Activated CD4-positive, CD25-positive, alpha-beta regulatory T cell treated with anti-CD3 and anti-CD28 coated beads, Interleukin-2, amount 50 U/mL, for 24 hours (primary cell): ENCODE measurements around the gene NOS1AP.
"Not testable (repeated sequence)": the region's sequence is repeated elsewhere in the genome, so short reads cannot be mapped to it uniquely, and the experiment has no call there.

Experiments
- ATAC-seq, 2 donors: fragments of 150-1000 bp; cut with Tn5 transposase; one replicate each; pipeline ENCODE4 v1.10.0; 2021; ENCODE audit warnings: mild to moderate bottlenecking in 1 of 2, moderate library complexity in 1 of 2

The NOS1AP gene

GRCh38 chr1:162172311-162173102, 103.0 kb downstream of the NOS1AP start:
- ATAC-seq: no peak

- not testable (repeated sequence) for ATAC-seq
Measured at GRCh38 chr1:162173607-162174006, 104.1 kb downstream of the NOS1AP start.

GRCh38 chr1:162174027-162174426, 104.5 kb downstream of the NOS1AP start:
- ATAC-seq: not testable (repeated sequence)

GRCh38 chr1:162175379-162176081, 106.0 kb downstream of the NOS1AP start:
- ATAC-seq: no peak

- ATAC-seq: no peak
Measured at GRCh38 chr1:162177126-162177525, 107.6 kb downstream of the NOS1AP start.

GRCh38 chr1:162178432-162178831, 108.9 kb downstream of the NOS1AP start:
- no peak for ATAC-seq

- ATAC-seq: no peak
Measured at GRCh38 chr1:162179121-162179520, 109.6 kb downstream of the NOS1AP start.

GRCh38 chr1:162180813-162181212, 111.3 kb downstream of the NOS1AP start:
- ATAC-seq: no peak

- no peak for ATAC-seq
Measured at GRCh38 chr1:162182090-162182489, 112.6 kb downstream of the NOS1AP start.

GRCh38 chr1:162185314-162186025, 116.0 kb downstream of the NOS1AP start:
- no peak for ATAC-seq

- no peak for ATAC-seq
Measured at GRCh38 chr1:162186026-162186374, 116.5 kb downstream of the NOS1AP start.

GRCh38 chr1:162186406-162186805, 116.9 kb downstream of the NOS1AP start:
- ATAC-seq: no peak

GRCh38 chr1:162187687-162188276, 118.3 kb downstream of the NOS1AP start:
- ATAC-seq: no peak

GRCh38 chr1:162189345-162189744, 119.9 kb downstream of the NOS1AP start:
- ATAC-seq: no peak

- ATAC-seq: no peak
Measured at GRCh38 chr1:162191396-162192305, 122.2 kb downstream of the NOS1AP start.

GRCh38 chr1:162192306-162192678, 122.8 kb downstream of the NOS1AP start:
- no peak for ATAC-seq

GRCh38 chr1:162192763-162193162, 123.3 kb downstream of the NOS1AP start:
- ATAC-seq: no peak

- no peak for ATAC-seq
Measured at GRCh38 chr1:162193221-162193620, 123.7 kb downstream of the NOS1AP start.

GRCh38 chr1:162193815-162194214, 124.3 kb downstream of the NOS1AP start:
- no peak for ATAC-seq

- ATAC-seq: no peak
Measured at GRCh38 chr1:162195567-162195966, 126.1 kb downstream of the NOS1AP start.

GRCh38 chr1:162196387-162196786, 126.9 kb downstream of the NOS1AP start:
- no peak for ATAC-seq

GRCh38 chr1:162197041-162197531, 127.6 kb downstream of the NOS1AP start:
- no peak for ATAC-seq
